Thyroid gland (tissue), 4 donors: ENCODE results near the gene GOLGA7B.

Experiments used
- CTCF ChIP-seq, 6 experiments: fragments of 200-600 bp in 3 of 6; fragments of 450-650 bp in 3 of 6; sonication (generic) in 3 of 6; IDR thresholded peaks; one replicate each; pipeline ENCODE4 v1.5.1; 2016 to 2019; ENCODE audit warnings: antibody characterized with exemption in 6 of 6, mild to moderate bottlenecking in 2 of 6, inconsistent platforms in 1 of 6, moderate library complexity in 1 of 6
- POLR2A ChIP-seq, 2 donors: fragments of 450-650 bp; IDR thresholded peaks; one replicate each; pipeline ENCODE4 v1.6.1; 2017; ENCODE audit warnings: antibody characterized with exemption in 2 of 2, mild to moderate bottlenecking in 2 of 2, moderate library complexity in 1 of 2

GRCh38 chr10:97901381-97901780 is 51.7 kb downstream of the GOLGA7B start:
- TF ChIP-seq CTCF (IDR thresholded peaks at IDR 0.05) (no peak), POLR2A (IDR thresholded peaks at IDR 0.05) (no peak)
